Jurkat, Clone E6-1 (cell line): Measurements from ENCODE around the gene DMRTC1B. TPM values are rescaled to one million over a fixed set of nuclear protein-coding genes. Genes with fewer than 3 reads are reported as not detected.
"Not testable (repeated sequence)": the region's sequence is repeated elsewhere in the genome, so short reads cannot be mapped to it uniquely, and the experiment has no call there.

Source experiments
- DNase-seq: peaks from one replicate; pipeline ENCODE4 v3.0.0-alpha.2; 2011; ENCODE audit warnings: low read depth, low spot score
- H3K4me3 ChIP-seq: 2 replicates; pipeline ENCODE4 v1.5.1; 2011; ENCODE audit warnings: mild to moderate bottlenecking, low read length, control low read depth, moderate library complexity
- polyA plus RNA-seq: library from polyadenylated mRNA; unstranded; fragments of >200 nt; gene quantifications from one replicate; pipeline ENCODE4 v1.2.1, GENCODE V29; 2012; ENCODE audit warnings: missing spikeins; ENCODE audit not compliant: insufficient read length, insufficient read depth

DMRTC1B gene, protein sequence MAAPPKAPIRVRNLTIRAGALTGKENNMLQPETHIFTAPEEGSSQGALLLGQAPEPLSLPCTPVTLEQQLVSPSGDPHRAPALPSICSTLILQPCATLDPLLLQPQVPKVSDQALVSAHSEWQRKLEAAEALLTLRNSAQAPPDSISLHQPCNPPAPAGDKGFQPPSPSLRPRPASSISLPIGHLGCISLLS
- polyA plus RNA-seq = not detected

DNA sequence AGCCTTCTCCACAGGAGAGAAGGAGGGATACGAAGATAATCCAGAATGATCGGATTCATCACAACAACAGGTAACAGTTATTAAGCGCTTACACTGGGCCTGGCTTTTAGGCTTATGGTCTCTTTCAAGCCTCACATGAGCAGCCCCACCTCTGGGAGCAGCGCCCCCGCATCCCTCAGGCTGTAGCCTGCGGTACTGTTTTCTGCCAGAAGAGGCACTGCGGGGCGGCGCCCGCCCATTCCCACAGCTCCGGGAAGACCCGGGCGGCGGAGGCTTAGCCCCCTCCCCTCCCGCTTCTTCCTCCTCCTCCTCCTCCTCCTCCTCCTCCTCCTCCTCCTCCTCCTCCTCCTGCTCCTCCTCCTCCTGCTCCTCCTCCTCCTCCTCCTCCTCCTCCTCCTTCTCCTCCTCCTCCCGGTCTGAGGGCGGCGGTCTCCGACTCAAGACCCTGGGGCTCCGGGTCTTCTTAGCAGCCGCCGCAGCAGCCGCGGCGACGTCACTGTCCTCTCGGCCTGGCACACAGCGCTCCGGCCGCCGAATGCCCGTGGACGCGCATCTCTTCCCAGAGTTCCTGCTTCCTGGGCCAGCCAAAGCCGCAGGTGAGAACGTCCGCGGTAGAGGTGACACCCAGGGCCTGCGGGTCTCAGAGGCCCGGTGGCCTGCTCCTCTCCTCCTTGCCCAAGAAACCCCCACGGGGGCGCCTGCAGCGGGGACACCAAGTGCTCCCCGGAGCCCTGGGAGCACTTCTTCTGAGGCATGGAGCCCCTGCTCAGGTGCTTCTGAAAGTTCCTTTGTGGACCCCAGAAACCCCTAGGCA is at the start of gene DMRTC1B:
Gene DMRTC1B, plus strand, starts transcription at position 238 of the 814 bp plus-strand sequence. CDS start 68,246 bp downstream, outside the sequence.
- DNase-seq, H3K4me3 ChIP-seq: not testable (repeated sequence)

- DNase-seq = no peak
- no peak overlapping the region for H3K4me3 ChIP-seq
Observed at GRCh38 chrX:72727846-72728245, 48.8 kb upstream of the DMRTC1B start.

GRCh38 chrX:72733636-72734035 is 43.1 kb upstream of the DMRTC1B start:
- not testable (repeated sequence) for H3K4me3 ChIP-seq, DNase-seq

- H3K4me3 ChIP-seq = no peak overlapping the region
- no peak for DNase-seq
Observed at GRCh38 chrX:72735561-72735960, 41.1 kb upstream of the DMRTC1B start.

GRCh38 chrX:72745546-72745945 is 31.1 kb upstream of the DMRTC1B start:
- not testable (repeated sequence) for H3K4me3 ChIP-seq, DNase-seq

- not testable (repeated sequence) for H3K4me3 ChIP-seq, DNase-seq
Observed at GRCh38 chrX:72748545-72748944, 28.1 kb upstream of the DMRTC1B start.

DNA sequence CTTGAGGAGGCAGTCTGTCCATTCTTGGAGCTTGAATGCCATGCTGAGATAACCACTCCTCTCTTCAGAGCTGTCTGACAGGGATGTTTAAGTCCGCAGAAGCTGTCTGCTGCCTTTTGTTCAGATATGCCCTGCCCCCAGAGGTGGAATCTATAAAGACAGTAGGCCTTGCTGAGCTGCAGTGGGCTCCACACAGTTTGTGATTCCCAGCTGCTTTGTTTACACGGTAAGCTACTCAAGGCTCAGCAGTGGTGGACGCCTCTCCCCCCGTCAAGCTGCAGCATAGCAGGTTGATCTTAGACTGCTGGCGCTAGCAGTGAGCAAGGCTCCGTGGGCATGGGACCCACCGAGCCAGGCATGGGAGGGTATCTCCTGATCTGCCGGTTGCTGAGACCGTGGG is 16.2 kb upstream of the DMRTC1B start:
- not testable (repeated sequence) for DNase-seq, H3K4me3 ChIP-seq

DNA sequence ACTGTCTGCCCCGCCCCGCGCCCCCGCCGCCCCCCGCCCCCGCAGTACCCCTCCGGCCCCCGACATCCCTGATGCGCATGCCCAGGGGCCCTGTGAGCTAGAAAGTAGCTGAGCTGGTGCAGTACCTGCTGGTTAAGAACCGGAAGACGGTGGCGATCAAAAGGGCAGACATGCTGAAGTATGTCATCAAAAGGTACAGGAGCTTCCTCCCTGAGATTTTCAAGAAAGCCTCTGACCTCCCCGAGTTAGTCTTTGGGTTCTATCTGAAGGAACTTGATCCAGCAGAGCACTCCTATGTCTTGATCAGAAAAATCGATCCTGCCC is 739 bp downstream of the DMRTC1B start:
- not testable (repeated sequence) for H3K4me3 ChIP-seq, DNase-seq

DNA sequence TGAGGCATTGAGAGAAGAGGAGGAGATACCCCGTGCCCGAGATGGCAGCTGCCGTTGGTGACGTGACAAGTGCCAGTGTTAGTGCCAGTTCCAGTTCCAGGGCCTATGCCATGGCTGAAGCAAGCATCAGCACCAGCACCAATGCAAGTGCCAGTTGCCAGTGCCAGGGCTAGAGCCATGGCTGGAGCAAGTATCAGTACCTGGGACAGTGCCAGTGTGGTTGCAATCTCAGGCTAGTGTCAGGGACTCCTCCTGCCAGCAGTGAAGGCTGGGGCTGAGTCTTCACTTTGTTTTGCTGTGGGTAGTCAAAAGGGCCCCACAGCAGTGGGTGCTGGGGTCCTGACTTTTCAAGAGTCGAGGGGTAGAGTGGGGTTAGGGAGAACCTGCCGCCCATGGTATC is 1.5 kb downstream of the DMRTC1B start:
- not testable (repeated sequence) for H3K4me3 ChIP-seq, DNase-seq

- DNase-seq, H3K4me3 ChIP-seq: not testable (repeated sequence)
Observed at GRCh38 chrX:72782560-72782959, 5.9 kb downstream of the DMRTC1B start, which contains the start of gene FAM236B. TSS of gene FAM236B (minus strand) at chrX:72782660. CDS start at chrX:72782560, 100 bp downstream.

- not testable (repeated sequence) for DNase-seq, H3K4me3 ChIP-seq
Observed at GRCh38 chrX:72783365-72783936, 6.8 kb downstream of the DMRTC1B start.

- H3K4me3 ChIP-seq, DNase-seq: not testable (repeated sequence)
Observed at GRCh38 chrX:72783964-72784363, 7.3 kb downstream of the DMRTC1B start.

GRCh38 chrX:72788142-72788541 is 11.5 kb downstream of the DMRTC1B start:
- not testable (repeated sequence) for DNase-seq

DNA sequence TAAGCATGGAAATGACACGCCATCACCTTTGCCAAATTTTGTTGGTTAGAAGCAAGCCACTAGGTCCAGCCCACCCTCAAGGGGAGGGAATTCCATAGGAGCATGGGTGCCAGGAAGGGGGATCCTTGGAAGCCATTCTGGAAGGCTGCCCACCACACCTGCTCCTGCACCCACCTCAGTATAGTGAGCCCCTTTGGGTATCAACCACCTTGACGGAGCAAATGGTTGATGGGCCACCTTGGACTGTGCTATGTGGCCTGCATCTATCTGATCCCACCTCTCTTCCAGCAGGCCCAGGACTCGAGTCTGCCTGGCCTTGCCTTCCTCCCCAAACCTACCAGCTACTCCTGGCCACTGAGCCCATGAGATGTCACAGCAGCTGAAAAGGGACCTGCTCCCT is 13.7 kb downstream of the DMRTC1B start:
- H3K4me3 ChIP-seq, DNase-seq: not testable (repeated sequence)

More at GRCh38 chrX:72788142-72788541, 11.5 kb downstream of the DMRTC1B start:
- H3K4me3 ChIP-seq = not testable (repeated sequence)

DNA sequence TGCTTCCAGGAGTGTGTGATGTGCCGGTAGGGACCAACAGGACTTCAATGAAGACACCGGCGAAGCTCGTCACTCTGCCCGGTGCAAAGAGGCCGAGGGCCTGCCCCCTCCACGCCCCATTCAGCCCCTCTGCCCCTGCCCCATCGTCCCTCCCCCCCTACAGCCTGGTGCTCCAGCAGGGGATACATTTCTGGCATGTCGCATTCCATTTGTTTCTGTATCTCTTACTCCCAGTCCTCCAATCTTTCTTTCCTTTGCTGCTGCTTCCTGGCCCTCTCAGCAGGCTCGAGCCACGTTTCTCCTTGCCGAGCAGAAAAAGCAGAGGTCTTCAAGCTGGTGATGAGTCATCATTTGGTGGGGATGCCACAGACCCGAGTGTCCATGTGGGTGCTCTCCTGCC is 31.4 kb downstream of the DMRTC1B start, which contains the start of gene FAM236D:
Gene FAM236D, minus strand, starts transcription at position 101 of the 400 bp plus-strand sequence. Its CDS starts 100 bp downstream, at position 1.
- DNase-seq, H3K4me3 ChIP-seq: not testable (repeated sequence)

GRCh38 chrX:72830701-72831100 is 54.0 kb downstream of the DMRTC1B start:
- not testable (repeated sequence) for H3K4me3 ChIP-seq, DNase-seq

DNA sequence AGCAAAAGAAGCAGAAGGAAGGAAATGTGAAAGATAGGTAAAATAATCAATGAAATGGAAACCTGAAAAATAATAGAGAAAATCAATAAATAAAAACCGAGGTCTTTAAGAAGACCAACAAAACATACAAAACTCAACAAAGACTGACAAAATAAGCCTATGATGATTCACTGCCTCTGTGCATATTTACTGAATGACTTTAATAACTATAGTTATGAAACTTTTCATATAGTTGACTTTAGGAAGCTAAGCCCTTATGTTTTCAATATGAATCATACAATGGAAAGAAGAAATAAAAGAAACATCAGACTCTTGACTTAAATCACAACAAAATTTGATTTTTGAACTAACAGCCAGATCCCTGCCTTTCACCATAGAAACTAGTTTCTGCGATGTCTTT is 60.8 kb downstream of the DMRTC1B start:
- not testable (repeated sequence) for H3K4me3 ChIP-seq, DNase-seq

GRCh38 chrX:72882898-72883297 is 106.2 kb downstream of the DMRTC1B start:
- not testable (repeated sequence) for DNase-seq, H3K4me3 ChIP-seq

- H3K4me3 ChIP-seq, DNase-seq: not testable (repeated sequence)
Observed at GRCh38 chrX:72889740-72890139, 113.0 kb downstream of the DMRTC1B start.
